Fibroblast of skin of abdomen (primary cell): Measurements from ENCODE around the gene PCNT.
"Not testable (repeated sequence)": the region's sequence is repeated elsewhere in the genome, so short reads cannot be mapped to it uniquely, and the experiment has no call there.

Experiments used
- DNase-seq: peaks from one replicate; pipeline ENCODE4 v3.0.0-alpha.2; 2013

The PCNT gene

GRCh38 chr21:46357684-46358425 is 33.9 kb downstream of the PCNT start:
- DNase-seq = no peak

- no peak for DNase-seq
Measured at GRCh38 chr21:46361176-46361575, 37.2 kb downstream of the PCNT start.

GRCh38 chr21:46361935-46362334 is 38.0 kb downstream of the PCNT start:
- DNase-seq = no peak

GRCh38 chr21:46362946-46363345 is 39.0 kb downstream of the PCNT start:
- DNase-seq = no peak

GRCh38 chr21:46363698-46364097 is 39.7 kb downstream of the PCNT start:
- DNase-seq = no peak

- no peak for DNase-seq
Measured at GRCh38 chr21:46366091-46366490, 42.1 kb downstream of the PCNT start.

- no peak for DNase-seq
Measured at GRCh38 chr21:46366561-46366960, 42.6 kb downstream of the PCNT start.

- DNase-seq = no peak
Measured at GRCh38 chr21:46366966-46367365, 43.0 kb downstream of the PCNT start.

GRCh38 chr21:46368533-46369285 is 44.8 kb downstream of the PCNT start:
- no peak for DNase-seq

- no peak for DNase-seq
Measured at GRCh38 chr21:46369520-46370235, 45.7 kb downstream of the PCNT start.

GRCh38 chr21:46371204-46372013 is 47.5 kb downstream of the PCNT start:
- no peak for DNase-seq

- DNase-seq = no peak
Measured at GRCh38 chr21:46372014-46372485, 48.1 kb downstream of the PCNT start.

- not testable (repeated sequence) for DNase-seq
Measured at GRCh38 chr21:46372947-46373346, 49.0 kb downstream of the PCNT start.

- no peak for DNase-seq
Measured at GRCh38 chr21:46374761-46375389, 50.9 kb downstream of the PCNT start.

GRCh38 chr21:46375560-46376230 is 51.7 kb downstream of the PCNT start:
- DNase-seq = no peak

- no peak for DNase-seq
Measured at GRCh38 chr21:46376231-46376628, 52.3 kb downstream of the PCNT start.

- DNase-seq = no peak
Measured at GRCh38 chr21:46376856-46377453, 53.0 kb downstream of the PCNT start.

GRCh38 chr21:46377789-46378188 is 53.8 kb downstream of the PCNT start:
- no peak for DNase-seq

- no peak for DNase-seq
Measured at GRCh38 chr21:46379105-46379504, 55.1 kb downstream of the PCNT start.

GRCh38 chr21:46379691-46380090 is 55.7 kb downstream of the PCNT start:
- DNase-seq = no peak

GRCh38 chr21:46381541-46381940 is 57.6 kb downstream of the PCNT start:
- no peak for DNase-seq
